Glomerular visceral epithelial cell (primary cell): Measurements from ENCODE around the gene CTIF.
A peak's percentile ranks its signal among the peaks of the same experiment; 100 is the strongest.

Source experiments
- DNase-seq: peaks from one replicate; pipeline ENCODE4 v3.0.0-alpha.2; 2016; ENCODE audit errors: extremely low spot score

Gene CTIF

GRCh38 chr18:48574667-48575300, 36.0 kb downstream of the CTIF start:
- DNase-seq: no peak

DNA sequence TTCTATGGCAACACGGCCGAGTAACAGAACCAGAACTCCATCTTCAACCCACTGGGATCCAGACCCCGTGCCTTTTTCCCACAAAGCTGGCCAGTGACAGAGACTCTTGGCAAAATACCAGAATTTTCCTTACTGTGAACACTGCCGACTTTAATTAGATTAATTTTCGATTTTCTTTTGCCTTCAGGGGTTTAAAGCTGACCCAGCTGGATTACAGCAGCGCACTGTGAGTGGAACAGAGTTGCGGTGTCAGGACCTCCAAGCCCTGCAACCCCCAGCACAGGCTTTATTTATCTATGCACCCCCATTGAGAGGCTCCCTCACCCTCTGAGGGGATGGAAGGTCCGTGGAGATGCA, 36.4 kb downstream of the CTIF start:
- DNase-seq: no peak

DNA sequence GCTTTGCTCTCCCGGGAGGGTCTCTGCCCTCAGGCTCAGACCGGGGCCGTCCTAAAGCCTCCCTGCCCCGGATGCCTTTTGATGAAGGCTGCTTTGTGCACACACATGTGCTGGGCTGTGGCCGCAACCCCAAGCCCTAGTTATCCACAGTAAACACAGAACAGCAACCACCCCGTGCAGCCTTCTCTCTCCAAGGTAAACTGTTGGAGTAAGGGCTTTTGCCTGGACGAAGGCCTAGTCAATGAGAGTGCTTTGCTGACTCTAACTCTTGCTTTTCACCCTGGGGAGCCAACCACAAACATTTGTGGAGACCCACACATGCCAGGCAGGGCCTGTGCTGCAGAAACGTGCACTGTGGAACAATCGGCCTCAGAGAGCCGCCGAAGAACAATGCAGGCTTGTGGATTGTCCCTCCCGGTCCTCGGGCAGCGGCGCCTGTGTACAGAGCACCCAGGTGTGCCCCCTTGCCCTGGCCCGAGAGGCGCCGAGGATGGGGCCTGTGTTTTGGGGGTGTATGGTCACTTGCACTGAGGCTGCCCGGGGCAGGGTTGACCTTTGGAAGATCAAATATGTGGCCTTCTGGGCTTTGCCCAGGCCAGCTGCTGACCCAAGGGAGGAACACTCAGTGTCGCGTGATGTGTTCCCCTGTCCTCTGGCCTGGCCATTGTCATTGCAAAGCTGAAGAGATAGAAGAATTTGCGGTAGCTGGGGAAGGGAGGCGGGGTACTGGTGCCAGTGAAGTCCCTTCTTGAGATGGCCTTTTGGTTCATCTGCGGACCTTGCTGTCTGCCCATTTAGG, 37.0 kb downstream of the CTIF start:
- DNase-seq: no peak

DNA sequence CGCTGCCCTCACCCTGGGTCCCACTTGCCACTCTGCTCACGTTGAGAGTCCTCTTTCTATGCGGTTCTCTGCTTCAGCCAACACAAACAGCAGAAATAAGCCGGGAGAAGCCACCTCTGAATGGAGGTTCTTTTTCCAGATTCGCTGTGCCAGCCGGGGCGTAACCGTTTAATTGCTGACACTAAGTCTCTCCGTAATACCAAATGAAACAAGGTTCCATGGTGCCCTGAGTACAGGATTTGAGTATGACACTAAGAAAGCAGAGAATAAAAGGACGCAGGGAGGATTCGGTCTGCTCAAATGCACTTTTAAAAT, 37.6 kb downstream of the CTIF start:
- DNase-seq: no peak

DNA sequence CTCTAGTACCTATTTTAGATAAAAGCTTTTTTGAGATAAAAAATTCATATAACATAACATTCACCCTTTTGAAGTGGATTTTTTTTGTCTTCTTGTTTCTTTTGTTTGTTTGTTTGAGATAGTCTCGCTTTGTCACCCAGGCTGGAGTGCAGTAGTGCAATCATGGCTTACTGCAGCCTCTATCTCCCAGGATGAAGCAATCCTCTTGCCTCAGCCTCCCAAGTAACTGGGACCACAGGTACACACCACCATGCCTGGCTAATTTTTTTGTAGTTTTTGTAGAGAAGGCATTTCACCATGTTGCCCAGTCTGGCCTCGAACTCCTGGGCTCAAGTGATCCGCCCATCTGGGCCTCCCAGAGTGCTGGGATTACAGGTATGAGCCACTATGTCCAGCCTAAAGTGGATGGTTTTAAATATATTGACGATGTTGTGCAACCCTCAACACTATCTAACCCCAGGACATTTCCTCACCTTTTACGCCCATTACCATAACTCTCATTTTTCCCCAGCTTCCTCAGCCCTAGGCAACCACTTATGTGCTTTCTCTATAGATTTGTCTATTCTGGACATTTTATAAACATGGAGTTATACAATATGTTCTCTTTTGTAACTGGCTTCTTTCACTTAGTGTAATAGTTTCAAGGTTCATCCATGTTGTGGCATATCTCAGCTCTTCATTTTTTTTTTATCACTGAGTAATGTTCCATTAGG, 38.8 kb downstream of the CTIF start:
- no peak for DNase-seq

DNA sequence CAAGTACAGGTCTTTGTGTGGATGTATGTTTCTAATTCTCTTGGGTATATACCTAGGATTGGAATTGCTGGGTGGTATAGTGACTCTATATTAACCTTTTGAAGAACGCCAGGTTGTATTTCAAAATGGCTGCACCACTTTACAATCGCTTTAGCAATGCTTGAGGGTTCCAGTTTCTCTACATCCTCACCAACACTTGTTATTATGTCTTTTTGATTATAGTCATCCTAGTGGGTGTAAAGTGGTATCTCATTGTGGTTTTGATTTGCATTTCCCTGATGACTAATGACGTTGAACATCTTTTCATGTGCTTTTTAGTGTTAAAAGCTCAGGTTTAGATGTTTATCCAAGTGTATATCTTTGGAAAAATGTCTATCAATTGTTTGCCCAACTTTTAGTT, 39.5 kb downstream of the CTIF start:
- no peak for DNase-seq

GRCh38 chr18:48580066-48580465, 41.2 kb downstream of the CTIF start:
- DNase-seq: peak; percentile 11

DNA sequence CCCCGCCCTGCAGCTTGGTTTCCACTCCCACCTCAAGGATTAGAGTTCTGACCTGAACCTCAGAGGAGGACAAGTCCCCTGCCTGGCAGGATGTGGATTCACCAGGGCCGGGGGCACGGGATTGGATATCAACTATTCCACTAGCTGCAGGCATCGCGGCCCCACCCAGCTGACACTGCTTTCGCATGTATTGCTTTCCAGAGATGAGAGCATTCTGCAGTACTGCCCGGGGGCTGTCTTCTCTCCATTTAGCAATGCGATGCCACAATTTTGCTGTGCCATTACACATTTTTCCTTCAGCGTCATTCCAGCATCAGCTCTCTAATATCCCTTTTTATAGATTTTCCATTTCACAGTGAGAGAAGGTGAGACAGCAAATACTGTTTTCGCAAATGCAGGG, 42.0 kb downstream of the CTIF start:
- DNase-seq: no peak

DNA sequence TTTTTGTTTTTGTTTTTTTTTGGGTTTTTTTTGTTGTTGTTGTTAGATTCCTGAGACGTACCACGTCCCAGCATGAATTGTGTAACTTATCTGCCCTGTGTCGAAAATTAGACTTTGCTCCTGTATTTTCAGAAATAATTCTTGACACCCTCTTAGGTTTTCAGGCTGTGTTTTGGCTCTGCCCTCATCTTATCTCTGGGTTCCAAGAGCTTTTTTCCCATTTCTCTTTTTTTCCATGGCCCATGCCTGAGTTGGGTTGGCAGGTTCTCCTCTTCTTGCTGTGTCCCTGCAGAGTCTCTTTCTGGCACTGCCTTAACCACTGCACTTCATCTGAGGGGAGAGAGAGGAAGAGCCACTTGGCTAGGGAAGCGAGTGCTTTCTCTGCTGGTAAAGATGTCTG, 42.4 kb downstream of the CTIF start:
- no peak for DNase-seq

GRCh38 chr18:48581941-48582340, 43.1 kb downstream of the CTIF start:
- no peak for DNase-seq

GRCh38 chr18:48582946-48583345, 44.1 kb downstream of the CTIF start:
- no peak for DNase-seq

DNA sequence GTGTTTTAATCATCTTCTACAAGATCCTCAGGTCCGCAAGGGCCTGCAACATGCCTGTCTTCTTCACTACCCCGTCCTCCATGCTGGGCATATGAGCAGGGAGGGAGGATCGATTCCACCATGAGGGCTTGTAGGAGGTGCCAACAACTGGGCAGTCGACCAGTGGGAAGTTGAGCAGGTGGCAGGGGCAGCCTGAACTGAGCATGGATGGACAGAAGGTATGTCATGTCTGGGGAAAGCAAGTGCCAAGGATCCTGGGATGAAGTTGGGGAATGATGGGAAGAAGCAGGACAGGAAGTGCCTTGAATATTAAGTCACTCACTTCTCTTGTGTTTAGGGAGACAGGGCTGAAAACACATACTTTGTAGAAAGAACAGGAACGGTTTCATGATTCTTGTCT, 44.7 kb downstream of the CTIF start:
- DNase-seq: no peak

DNA sequence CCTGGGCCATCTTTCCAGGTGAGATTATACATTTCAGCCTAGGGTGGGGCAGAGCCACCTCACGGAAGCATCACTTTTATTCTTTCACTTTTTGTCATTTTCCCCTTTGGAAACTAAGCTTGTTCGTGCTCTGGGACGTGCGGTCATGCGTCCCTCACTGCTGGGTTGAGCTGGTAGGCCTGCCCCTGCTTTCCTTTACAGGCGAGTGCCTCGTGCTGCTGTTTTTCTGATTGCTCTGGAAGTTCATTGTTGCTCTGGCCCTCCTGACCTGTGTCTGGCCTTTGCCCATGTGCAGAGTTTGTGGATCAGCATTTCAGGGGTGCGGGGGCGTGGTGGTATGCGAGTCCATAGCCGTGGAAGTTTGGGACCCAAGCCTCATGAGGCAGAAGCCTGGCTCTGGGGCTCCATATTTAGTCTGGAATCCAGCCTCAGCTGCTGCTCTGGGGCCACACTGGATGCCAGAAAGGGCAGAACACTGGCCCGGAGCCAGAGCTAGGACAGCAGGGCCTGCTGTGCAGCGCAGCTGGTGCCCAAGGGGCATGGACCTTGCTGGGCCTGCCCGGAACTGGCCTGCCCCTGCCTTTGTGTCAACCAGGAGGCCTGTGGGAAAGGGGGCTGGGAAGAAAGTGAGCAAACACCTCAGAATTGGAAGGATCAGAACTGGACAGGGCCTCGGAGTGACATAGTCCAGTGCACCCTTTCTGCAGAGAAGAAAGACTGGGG, 51.1 kb downstream of the CTIF start:
- peak; percentile 51 for DNase-seq

DNA sequence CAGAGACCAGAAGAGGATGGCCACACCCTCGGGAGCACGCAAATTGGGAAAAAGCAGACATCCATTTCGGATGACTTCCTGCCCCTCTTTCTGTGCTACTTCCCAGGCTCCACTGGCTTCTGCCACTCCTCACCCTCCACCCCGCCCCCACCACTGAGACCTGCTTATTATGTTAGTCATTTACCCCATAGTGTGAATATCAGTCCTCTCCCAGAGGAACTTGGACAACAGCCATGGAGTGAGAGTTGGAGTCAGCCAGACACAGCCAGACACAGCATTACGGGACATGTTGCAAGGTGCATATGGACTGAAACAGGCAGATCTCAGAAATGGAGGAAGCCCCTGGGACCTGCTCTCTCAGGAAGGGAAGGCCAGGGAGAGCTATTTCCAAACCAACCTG, 51.8 kb downstream of the CTIF start:
- peak; percentile 91 for DNase-seq

- DNase-seq: no peak
These were observed 53.8 kb downstream of the CTIF start for GRCh38 chr18:48592540-48593171.

DNA sequence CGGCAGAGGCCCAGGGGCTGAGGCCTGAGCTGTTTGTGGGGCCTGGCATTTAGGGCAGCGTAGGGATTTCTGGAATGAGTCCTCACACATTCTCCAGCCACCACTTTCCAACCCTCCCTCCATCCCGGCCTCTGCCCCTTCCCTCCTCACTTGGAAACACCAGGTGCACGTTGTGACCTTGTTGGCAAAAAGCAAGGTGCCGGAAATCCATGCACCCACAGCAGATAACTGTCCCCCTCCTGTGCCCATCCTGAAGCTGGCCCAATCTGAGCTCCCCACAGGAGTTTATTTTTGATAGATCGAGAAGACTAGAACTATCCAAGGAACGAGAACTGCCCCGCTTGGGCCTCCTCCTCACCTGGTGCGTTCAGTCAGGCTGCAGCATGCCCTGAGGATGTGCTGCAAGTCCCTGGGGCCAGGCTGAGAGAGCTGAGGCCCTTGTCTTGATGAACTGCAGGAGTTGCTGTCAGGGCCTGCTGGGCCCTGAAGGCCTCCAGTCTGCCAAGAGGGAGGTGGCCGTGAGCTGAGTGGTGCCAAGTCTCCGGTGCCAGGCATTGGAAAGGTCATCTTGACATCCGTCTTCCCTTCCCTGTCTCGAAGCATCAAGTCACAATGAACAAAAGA, 55.8 kb downstream of the CTIF start:
- DNase-seq: no peak

DNA sequence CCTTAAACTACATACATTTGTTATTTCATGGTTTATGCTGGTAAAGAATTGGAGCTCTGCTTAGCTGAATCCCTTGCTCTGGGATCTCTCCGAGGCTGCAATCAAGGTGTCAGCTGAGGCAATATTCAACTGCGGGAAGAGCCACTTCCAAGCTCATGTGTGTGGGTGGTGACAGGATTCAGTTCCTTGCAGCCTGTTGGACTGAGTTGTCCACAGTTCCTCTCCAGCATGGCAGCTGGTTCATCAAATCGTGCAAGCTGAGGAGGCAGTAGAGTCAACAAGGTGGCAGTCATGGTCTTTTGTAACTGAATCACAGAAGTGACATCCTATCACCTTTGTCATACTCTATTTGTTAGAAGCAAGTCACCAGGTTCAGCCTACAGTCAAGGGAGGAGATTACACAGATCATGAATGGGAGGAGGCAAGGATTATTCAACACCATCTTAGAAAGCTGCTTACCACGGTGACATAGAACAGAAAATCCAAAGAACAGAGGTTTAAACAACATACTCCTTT, 56.9 kb downstream of the CTIF start:
- no peak for DNase-seq

DNA sequence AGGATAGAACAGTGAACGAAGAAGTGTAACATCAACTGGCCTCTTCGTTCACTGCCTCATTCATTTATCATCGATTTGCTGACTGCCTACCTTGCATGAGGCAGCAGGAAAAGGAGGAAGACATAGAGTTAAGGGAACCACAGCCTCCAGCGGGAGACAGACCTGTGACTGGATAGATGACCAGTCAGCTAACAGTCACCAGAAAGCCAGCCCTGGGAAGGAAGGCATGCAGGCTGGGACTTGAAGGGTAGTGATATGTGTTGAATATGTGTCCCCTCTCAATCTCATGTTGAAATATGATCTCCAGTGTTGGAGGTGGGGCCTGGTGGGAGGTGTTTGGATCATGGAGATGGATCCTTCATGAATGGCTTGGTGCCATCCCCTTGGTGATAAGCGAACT, 58.3 kb downstream of the CTIF start:
- DNase-seq: no peak

GRCh38 chr18:48597671-48598070, 58.8 kb downstream of the CTIF start:
- DNase-seq: no peak

GRCh38 chr18:48599391-48599790, 60.6 kb downstream of the CTIF start:
- DNase-seq: no peak

DNA sequence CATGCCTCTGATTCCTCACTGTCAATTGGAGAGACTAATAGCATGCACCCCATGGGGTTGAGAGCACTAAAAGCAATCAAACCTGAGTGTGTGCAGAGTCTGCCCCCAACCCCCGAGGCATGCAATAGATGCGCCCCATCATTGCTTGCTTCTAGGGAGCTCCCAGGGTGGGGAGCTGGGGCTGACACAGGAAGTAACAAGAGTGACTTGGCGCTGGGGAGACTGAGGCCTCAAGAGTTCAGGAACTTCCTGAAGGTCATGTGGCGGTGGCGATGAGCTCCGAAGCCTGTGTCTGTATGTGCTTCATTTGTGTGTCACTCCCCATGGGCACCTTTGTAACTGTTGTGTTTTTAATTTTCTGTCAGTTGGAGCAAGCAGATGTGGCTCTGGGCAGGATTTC, 61.2 kb downstream of the CTIF start:
- DNase-seq: no peak
